GM23338 (cell line): ENCODE measurements around the gene ETV6. TPM values are rescaled to one million over a fixed set of nuclear protein-coding genes. Genes with fewer than 3 reads are reported as not detected.

ENCODE experiments used
- ATAC-seq: fragments of 200-7000 bp; cut with Tn5 transposase; 3 replicates; pipeline ENCODE4 v1.9.1; 2020
- DNase-seq: peaks from one replicate; pipeline ENCODE4 v3.0.0-alpha.2; 2015; ENCODE audit warnings: low spot score
- H2AFZ ChIP-seq: fragments of 200-600 bp; sonication (generic); 2 replicates; pipeline ENCODE4 v1.8.0; 2016; ENCODE audit warnings: antibody characterized with exemption, mild to moderate bottlenecking, moderate library complexity
- H3F3A ChIP-seq: fragments of 200-600 bp; sonication (generic); replicated peaks from 2 replicates; pipeline ENCODE4 v1.8.0; 2017; ENCODE audit warnings: antibody characterized with exemption, mixed run types, low read depth
- H3K27ac ChIP-seq: fragments of 200-600 bp; sonication (generic); 2 replicates; pipeline ENCODE4 v1.6.1; 2016; ENCODE audit warnings: low read depth
- H3K27me3 ChIP-seq: fragments of 200-600 bp; sonication (generic); 2 replicates; pipeline ENCODE4 v1.8.0; 2016; ENCODE audit warnings: mild to moderate bottlenecking, mixed run types, moderate library complexity; ENCODE audit not compliant: insufficient read depth
- H3K36me3 ChIP-seq: fragments of 200-600 bp; sonication (generic); 2 replicates; pipeline ENCODE4 v1.8.0; 2016; ENCODE audit warnings: mild to moderate bottlenecking; ENCODE audit not compliant: insufficient read depth
- H3K4me1 ChIP-seq: fragments of 200-600 bp; sonication (generic); 2 replicates; pipeline ENCODE4 v1.8.0; 2016; ENCODE audit warnings: mild to moderate bottlenecking, moderate library complexity; ENCODE audit not compliant: insufficient read depth
- H3K4me2 ChIP-seq: fragments of 200-600 bp; sonication (generic); 2 replicates; pipeline ENCODE4 v1.7.1; 2017; ENCODE audit warnings: mixed run types
- H3K4me3 ChIP-seq: fragments of 200-600 bp; sonication (generic); 2 replicates; pipeline ENCODE4 v1.6.1; 2016; ENCODE audit warnings: mixed run types
- H3K79me2 ChIP-seq: fragments of 200-600 bp; sonication (generic); replicated peaks from 2 replicates; pipeline ENCODE4 v1.8.0; 2017; ENCODE audit warnings: mild to moderate bottlenecking; ENCODE audit not compliant: insufficient read depth
- H3K9me2 ChIP-seq: fragments of 200-600 bp; sonication (generic); 2 replicates; pipeline ENCODE4 v1.8.0; 2017; ENCODE audit not compliant: insufficient read depth
- H4K20me1 ChIP-seq: fragments of 200-600 bp; sonication (generic); replicated peaks from 2 replicates; pipeline ENCODE4 v1.8.0; 2017; ENCODE audit warnings: mild to moderate bottlenecking; ENCODE audit not compliant: insufficient read depth
- H3K27ac Mint-ChIP-seq: 2 replicates; pipeline ENCODE4 v1.8.0; 2020; ENCODE audit warnings: inconsistent platforms, mild to moderate bottlenecking, moderate library complexity, mixed read lengths
- H3K27me3 Mint-ChIP-seq: 3 replicates; pipeline ENCODE4 v1.8.0; 2022; ENCODE audit warnings: low read depth, mild to moderate bottlenecking, moderate library complexity, mixed read lengths, inconsistent platforms; ENCODE audit not compliant: insufficient read depth, poor library complexity
- H3K36me3 Mint-ChIP-seq: 3 replicates; pipeline ENCODE4 v1.8.0; 2021; ENCODE audit warnings: low read depth, mild to moderate bottlenecking, inconsistent platforms, moderate library complexity, mixed read lengths
- H3K4me1 Mint-ChIP-seq: 3 replicates; pipeline ENCODE4 v1.8.0; 2020; ENCODE audit warnings: mild to moderate bottlenecking, inconsistent platforms, mixed read lengths
- H3K4me3 Mint-ChIP-seq: 3 replicates; pipeline ENCODE4 v1.8.0; 2021; ENCODE audit warnings: moderate library complexity, mild to moderate bottlenecking, inconsistent platforms, mixed read lengths
- H3K9me3 Mint-ChIP-seq: 3 replicates; pipeline ENCODE4 v1.8.0; 2020; ENCODE audit warnings: moderate library complexity, mild to moderate bottlenecking, inconsistent platforms, mixed read lengths
- CREB1 ChIP-seq: fragments of 250-450 bp; sonication (Bioruptor Pico); IDR thresholded peaks from 2 replicates; pipeline ENCODE4 v1.5.0; 2020; ENCODE audit warnings: low read depth, mild to moderate bottlenecking, moderate library complexity
- ETS1 ChIP-seq: IDR thresholded peaks from 2 replicates; pipeline ENCODE4 v1.6.1; 2016; ENCODE audit warnings: antibody characterized with exemption
- EZH2 ChIP-seq: fragments of 200-600 bp; sonication (generic); IDR thresholded peaks from one replicate; pipeline ENCODE4 v1.8.0; 2017; ENCODE audit warnings: antibody characterized with exemption, mild to moderate bottlenecking, low read depth; ENCODE audit not compliant: unreplicated experiment
- JUNB ChIP-seq: IDR thresholded peaks from one replicate; pipeline ENCODE4 v1.6.1; 2016; ENCODE audit warnings: antibody characterized with exemption; ENCODE audit not compliant: unreplicated experiment
- POLR2AphosphoS5 ChIP-seq: IDR thresholded peaks from 2 replicates; pipeline ENCODE4 v1.6.1; 2016; ENCODE audit warnings: antibody characterized with exemption, low read depth
- REST ChIP-seq: IDR thresholded peaks from one replicate; pipeline ENCODE4 v1.6.1; 2018; ENCODE audit warnings: antibody characterized with exemption; ENCODE audit not compliant: unreplicated experiment
- STAT1 ChIP-seq: IDR thresholded peaks from one replicate; pipeline ENCODE4 v1.6.1; 2016; ENCODE audit warnings: antibody characterized with exemption; ENCODE audit not compliant: unreplicated experiment
- ZNF114 ChIP-seq: fragments of 250-450 bp; sonication (Bioruptor Pico); IDR thresholded peaks from 2 replicates; pipeline ENCODE4 v1.5.0; 2020; ENCODE audit warnings: mild to moderate bottlenecking, moderate library complexity
- polyA plus RNA-seq: library from polyadenylated mRNA; unstranded; fragments of >200 nt; fragmentation: Nextera tagmentation; extraction: Ambion mirVana; gene quantifications from 2 replicates; pipeline ENCODE4 v1.2.1, GENCODE V29; 2016
- total RNA-seq: library from RNA; depleted of rRNA; stranded (reverse); fragments of >200 nt; shearing (Covaris generic); gene quantifications from 2 replicates; pipeline ENCODE4 v1.2.3, GENCODE V29; 2014

ETV6 gene
- total and polyA plus RNA-seq, 2 experiments from 2014 or later: 7.5 to 15.1 TPM

- TF ChIP-seq CREB1 (no peak), ETS1 (no peak), ZNF114 (CRISPR knock-in tag) (no peak)
- DNase-seq (peak; percentile 40), ATAC-seq (no peak)
- Histone ChIP-seq H3F3A (no peaks in the 10 kb centered on the region), H3K4me3 (no peak overlapping the region), H3K9me2 (0 out of 2 replicates have a peak, but pooled peaks cover 6% of the 10 kb centered on the region), H3K79me2 (peaks cover 11% of the 10 kb centered on the region; the same call in 1 of the 2 replicates), H3K4me1 (peaks cover 5% of the 10 kb centered on the region; the same call in 1 of the 2 replicates), H3K27ac (no peak overlapping the region), H4K20me1 (0 out of 2 replicates have a peak, but pooled peaks cover 3% of the 10 kb centered on the region), H3K36me3 (0 out of 2 replicates have a peak, but pooled peaks cover 2% of the 10 kb centered on the region), H2AFZ (no peak overlapping the region), H3K4me2 (no peak overlapping the region), H3K27me3 (no peaks in the 10 kb centered on the region)
- no peak overlapping the region for H3K4me3 Mint-ChIP-seq
- peaks cover 20% of the 10 kb centered on the region for H3K4me1 Mint-ChIP-seq
- no peaks in the 10 kb centered on the region for H3K9me3 Mint-ChIP-seq
- H3K27me3 Mint-ChIP-seq: no peaks in the 10 kb centered on the region
- peaks cover 4% of the 10 kb centered on the region; the same call in 2 of the 3 replicates for H3K36me3 Mint-ChIP-seq
- H3K27ac Mint-ChIP-seq: no peak overlapping the region
These were observed 121.9 kb downstream of the ETV6 start for GRCh38 chr12:11771356-11771755.

GRCh38 chr12:11771895-11772502, 122.5 kb downstream of the ETV6 start:
- H3K79me2 ChIP-seq: peaks cover 8% of the 10 kb centered on the region; the same call in 1 of the 2 replicates
- peaks cover 14% of the 10 kb centered on the region for H3K4me1 Mint-ChIP-seq
- no peak overlapping the region for H3K4me2 ChIP-seq
- DNase-seq (no peak), ATAC-seq (no peak)
- H3K36me3 ChIP-seq: 0 out of 2 replicates have a peak, but pooled peaks cover 2% of the 10 kb centered on the region
- no peaks in the 10 kb centered on the region for H3K27me3 Mint-ChIP-seq
- H3K4me1 ChIP-seq: no peaks in the 10 kb centered on the region
- H3K9me3 Mint-ChIP-seq: no peaks in the 10 kb centered on the region
- 0 out of 2 replicates have a peak, but pooled peaks cover 6% of the 10 kb centered on the region for H3K9me2 ChIP-seq
- no peak overlapping the region for H3K27ac Mint-ChIP-seq
- H3K27ac ChIP-seq: no peak overlapping the region
- no peak overlapping the region for H3K4me3 ChIP-seq
- no peaks in the 10 kb centered on the region for H3F3A ChIP-seq
- H3K27me3 ChIP-seq: no peaks in the 10 kb centered on the region
- no peak overlapping the region for H3K4me3 Mint-ChIP-seq
- 0 out of 2 replicates have a peak, but pooled peaks cover 3% of the 10 kb centered on the region for H4K20me1 ChIP-seq
- H2AFZ ChIP-seq: no peak overlapping the region
- peaks cover 4% of the 10 kb centered on the region; the same call in 2 of the 3 replicates for H3K36me3 Mint-ChIP-seq
- TF ChIP-seq ZNF114 (CRISPR knock-in tag): no peak
- no peak for TF ChIP-seq POLR2AphosphoS5
- no peak for TF ChIP-seq STAT1
- no peak for TF ChIP-seq REST
- TF ChIP-seq JUNB: no peak
- TF ChIP-seq EZH2: no peak
